ENCODE results near the gene CRIP3.

Gene CRIP3

GRCh38 chr6:43263314-43264178 is 45.1 kb downstream of the CRIP3 start:
- Mint-ChIP-seq H3K27me3 (no peaks in the 10 kb centered on the region), H3K36me3 (ENCODE audit: low read depth) (no peaks in the 10 kb centered on the region), H3K4me1 (ENCODE audit: low read depth) (peaks cover 1% of the 10 kb centered on the region), H3K27ac (peak overlapping the region; percentile 19), H3K9me3 (no peaks in the 10 kb centered on the region), H3K4me3 (no peak overlapping the region)

DNA sequence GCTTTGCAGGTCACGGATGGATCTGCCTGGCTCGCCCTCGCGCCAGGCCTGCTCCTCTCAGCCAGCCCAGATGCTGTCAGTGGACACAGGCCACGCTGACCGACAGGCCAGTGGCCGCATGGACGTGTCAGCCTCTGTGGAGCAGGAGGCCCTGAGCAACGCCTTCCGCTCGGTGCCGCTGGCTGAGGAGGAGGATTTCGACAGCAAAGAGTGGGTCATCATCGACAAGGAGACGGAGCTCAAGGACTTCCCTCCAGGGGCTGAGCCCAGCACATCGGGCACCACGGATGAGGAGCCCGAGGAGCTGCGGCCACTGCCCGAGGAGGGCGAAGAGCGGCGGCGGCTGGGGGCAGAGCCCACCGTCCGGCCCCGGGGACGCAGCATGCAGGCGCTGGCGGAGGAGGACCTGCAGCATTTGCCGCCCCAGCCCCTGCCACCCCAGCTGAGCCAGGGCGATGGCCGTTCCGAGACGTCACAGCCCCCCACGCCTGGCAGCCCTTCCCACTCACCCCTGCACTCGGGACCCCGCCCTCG is 45.8 kb downstream of the CRIP3 start:
- H3K4me1 Mint-ChIP-seq (ENCODE audit: low read depth) = peaks cover 2% of the 10 kb centered on the region
- H3K27ac Mint-ChIP-seq = no peak overlapping the region
- no peaks in the 10 kb centered on the region for H3K9me3 Mint-ChIP-seq
- no peak overlapping the region for H3K4me3 Mint-ChIP-seq
- H3K27me3 Mint-ChIP-seq = peaks cover 4% of the 10 kb centered on the region
- H3K36me3 Mint-ChIP-seq (ENCODE audit: low read depth) = no peaks in the 10 kb centered on the region

DNA sequence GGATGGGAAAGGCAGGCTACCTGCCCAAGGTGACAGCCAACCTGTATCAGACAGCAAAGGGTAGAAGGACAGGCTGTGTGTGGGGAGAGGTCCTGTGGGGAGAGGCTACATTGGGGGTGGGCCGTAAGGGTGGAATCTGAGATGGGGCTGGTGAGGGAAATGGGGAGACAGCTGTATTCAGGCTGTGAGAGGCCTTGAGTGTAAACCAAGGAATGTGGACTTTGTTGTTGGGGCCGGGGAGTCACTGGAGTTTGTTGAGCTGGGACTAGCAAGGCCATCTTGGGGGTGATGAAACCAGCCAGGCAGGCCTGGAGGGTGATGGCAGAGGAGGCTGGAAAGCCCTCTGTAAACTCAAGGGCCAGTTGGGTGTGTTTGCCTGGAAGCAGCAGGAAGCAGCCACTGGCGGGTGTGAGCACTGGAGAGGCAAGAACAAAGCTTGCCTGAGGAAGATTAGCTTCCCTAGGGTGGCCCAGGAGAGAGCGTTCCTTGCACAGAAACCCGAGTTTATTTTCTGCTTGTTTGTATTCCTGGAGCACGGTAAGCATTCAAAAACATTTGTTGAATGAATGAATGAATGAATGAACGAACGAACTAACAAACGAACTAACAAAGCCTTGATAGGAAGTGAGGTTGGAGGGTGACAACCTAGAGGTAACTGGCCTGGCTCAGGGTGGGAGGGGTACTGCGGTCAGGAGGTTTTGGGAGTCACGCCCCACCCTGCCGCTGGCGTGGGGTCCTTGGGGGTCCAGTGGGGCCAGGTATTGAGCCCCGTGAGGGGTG is 46.4 kb downstream of the CRIP3 start:
- H3K36me3 Mint-ChIP-seq (ENCODE audit: low read depth) = no peaks in the 10 kb centered on the region
- no peak overlapping the region for H3K27ac Mint-ChIP-seq
- peaks cover 4% of the 10 kb centered on the region for H3K27me3 Mint-ChIP-seq
- H3K4me1 Mint-ChIP-seq (ENCODE audit: low read depth) = peaks cover 9% of the 10 kb centered on the region
- H3K4me3 Mint-ChIP-seq = no peak overlapping the region
- no peaks in the 10 kb centered on the region for H3K9me3 Mint-ChIP-seq

GRCh38 chr6:43261198-43261597 is 47.4 kb downstream of the CRIP3 start:
- Mint-ChIP-seq H3K9me3 (no peaks in the 10 kb centered on the region), H3K4me3 (no peak overlapping the region), H3K27ac (no peak overlapping the region), H3K27me3 (peaks cover 4% of the 10 kb centered on the region), H3K4me1 (ENCODE audit: low read depth) (peaks cover 12% of the 10 kb centered on the region), H3K36me3 (ENCODE audit: low read depth) (no peaks in the 10 kb centered on the region)

- H3K4me1 Mint-ChIP-seq (ENCODE audit: low read depth) = peaks cover 12% of the 10 kb centered on the region
- H3K36me3 Mint-ChIP-seq (ENCODE audit: low read depth) = no peaks in the 10 kb centered on the region
- H3K27me3 Mint-ChIP-seq = peaks cover 6% of the 10 kb centered on the region
- H3K27ac Mint-ChIP-seq = no peak overlapping the region
- no peak overlapping the region for H3K4me3 Mint-ChIP-seq
- H3K9me3 Mint-ChIP-seq = no peaks in the 10 kb centered on the region
Observed at GRCh38 chr6:43260791-43261190, 47.8 kb downstream of the CRIP3 start.

DNA sequence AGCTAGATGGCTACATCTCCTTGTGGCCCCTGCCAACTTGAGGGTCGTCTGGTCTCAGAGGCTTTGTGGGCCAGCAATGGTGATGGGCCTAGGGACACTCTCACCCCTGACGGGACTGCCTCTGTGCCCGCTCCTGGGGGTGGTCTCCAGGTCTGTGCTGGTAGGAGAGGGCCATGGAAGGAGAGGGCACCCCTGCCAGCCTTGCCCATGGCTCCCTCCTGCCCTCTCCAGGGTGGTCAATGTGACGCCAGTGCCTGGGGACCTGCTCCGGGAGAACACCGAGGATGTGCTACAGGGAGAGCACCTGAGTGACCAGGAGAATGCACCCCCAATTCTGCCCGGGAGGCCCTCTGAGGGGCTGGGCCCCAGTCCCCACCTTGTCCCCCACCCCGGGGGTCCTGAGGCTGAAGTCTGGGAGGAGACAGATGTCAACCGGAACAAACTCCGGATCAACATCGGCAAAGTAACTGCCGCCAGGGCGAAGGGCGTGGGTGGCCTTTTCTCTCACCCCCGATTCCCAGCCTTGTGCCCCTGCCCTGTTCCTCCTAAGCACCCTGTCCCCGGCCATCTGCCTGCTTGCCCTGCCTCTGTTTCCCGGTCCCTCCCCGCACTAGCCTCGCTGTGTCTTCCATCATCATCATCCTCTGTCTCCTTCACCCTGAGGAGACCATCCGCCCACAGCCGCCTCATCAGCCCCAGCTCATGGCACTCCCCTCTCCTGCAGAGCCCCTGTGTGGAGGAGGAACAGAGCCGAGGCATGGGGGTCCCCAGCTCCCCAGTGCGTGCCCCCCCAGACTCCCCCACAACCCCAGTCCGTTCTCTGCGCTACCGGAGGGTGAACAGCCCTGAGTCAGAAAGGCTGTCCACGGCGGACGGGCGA is 49.6 kb downstream of the CRIP3 start:
- peaks cover 8% of the 10 kb centered on the region for H3K27me3 Mint-ChIP-seq
- peaks cover 19% of the 10 kb centered on the region for H3K4me1 Mint-ChIP-seq (ENCODE audit: low read depth)
- H3K27ac Mint-ChIP-seq = no peak overlapping the region
- H3K4me3 Mint-ChIP-seq = no peak overlapping the region
- no peaks in the 10 kb centered on the region for H3K9me3 Mint-ChIP-seq
- H3K36me3 Mint-ChIP-seq (ENCODE audit: low read depth) = no peaks in the 10 kb centered on the region

GRCh38 chr6:43258180-43258579 is 50.4 kb downstream of the CRIP3 start:
- Mint-ChIP-seq H3K4me3 (no peak overlapping the region), H3K27me3 (peaks cover 8% of the 10 kb centered on the region), H3K36me3 (ENCODE audit: low read depth) (no peaks in the 10 kb centered on the region)

DNA sequence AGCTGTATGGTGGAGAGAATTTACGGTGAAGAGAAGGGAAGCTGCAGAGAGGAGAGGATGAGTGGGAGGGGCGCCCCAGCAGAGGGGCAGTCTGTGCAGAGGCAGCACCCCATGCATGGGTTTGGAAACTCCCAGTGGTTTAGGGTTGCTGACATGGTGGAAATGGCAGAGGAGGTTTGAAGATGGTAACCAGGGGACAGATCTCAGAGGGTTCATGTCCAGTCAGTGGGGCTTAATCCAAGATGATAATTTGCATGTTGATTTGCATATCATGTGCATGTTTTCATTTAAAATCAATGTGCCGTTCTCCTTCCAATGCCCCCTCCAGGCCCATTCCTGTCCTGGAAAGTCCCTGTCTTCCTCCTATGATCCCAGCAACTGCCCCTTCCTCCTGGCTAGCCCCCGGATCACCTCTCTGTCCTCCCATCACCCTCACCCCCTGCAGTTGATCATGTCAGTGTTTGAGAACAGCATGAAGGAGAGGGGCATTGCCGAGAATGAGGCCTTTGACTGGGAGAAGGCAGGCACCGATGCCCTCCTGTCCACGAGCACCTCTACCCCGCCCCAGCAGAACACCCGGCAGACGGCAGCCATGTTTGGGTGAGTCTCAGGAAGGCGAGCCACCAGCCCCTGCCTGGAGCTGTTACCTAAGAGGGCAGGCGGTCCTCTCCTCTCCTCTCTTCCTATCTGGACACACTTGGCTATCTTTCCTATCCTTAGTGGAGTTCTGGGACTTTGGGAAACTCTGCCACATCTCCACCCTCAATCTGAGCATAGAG is 51.1 kb downstream of the CRIP3 start:
- H3K4me1 Mint-ChIP-seq (ENCODE audit: low read depth) = peaks cover 22% of the 10 kb centered on the region
- no peaks in the 10 kb centered on the region for H3K9me3 Mint-ChIP-seq
- peaks cover 14% of the 10 kb centered on the region for H3K27me3 Mint-ChIP-seq
- peak overlapping the region; percentile 73 for H3K27ac Mint-ChIP-seq
- H3K4me3 Mint-ChIP-seq = no peak overlapping the region
- H3K36me3 Mint-ChIP-seq (ENCODE audit: low read depth) = no peaks in the 10 kb centered on the region

More at GRCh38 chr6:43258180-43258579, 50.4 kb downstream of the CRIP3 start:
- no peak overlapping the region for H3K27ac Mint-ChIP-seq
- no peaks in the 10 kb centered on the region for H3K9me3 Mint-ChIP-seq
- H3K4me1 Mint-ChIP-seq (ENCODE audit: low read depth) = peaks cover 22% of the 10 kb centered on the region

- peaks cover 19% of the 10 kb centered on the region for H3K27me3 Mint-ChIP-seq
Observed at GRCh38 chr6:43256670-43257366, 51.8 kb downstream of the CRIP3 start.

More at GRCh38 chr6:43256670-43257366, 51.8 kb downstream of the CRIP3 start:
- H3K9me3 Mint-ChIP-seq = no peaks in the 10 kb centered on the region
- no peak overlapping the region for H3K4me3 Mint-ChIP-seq
- H3K36me3 Mint-ChIP-seq (ENCODE audit: low read depth) = no peaks in the 10 kb centered on the region
- peaks cover 24% of the 10 kb centered on the region for H3K4me1 Mint-ChIP-seq (ENCODE audit: low read depth)
- H3K27ac Mint-ChIP-seq = no peak overlapping the region
